Tracheal epithelial cell (primary cell): ENCODE results near the gene MED1. TPM values are rescaled to one million over a fixed set of nuclear protein-coding genes. Genes with fewer than 3 reads are reported as not detected.

Experiments used
- total RNA-seq: library from RNA; depleted of rRNA; stranded (reverse); fragments of >200 nt; gene quantifications from 2 replicates; pipeline ENCODE4 v1.2.1, GENCODE V29; 2014

MED1 gene, protein sequence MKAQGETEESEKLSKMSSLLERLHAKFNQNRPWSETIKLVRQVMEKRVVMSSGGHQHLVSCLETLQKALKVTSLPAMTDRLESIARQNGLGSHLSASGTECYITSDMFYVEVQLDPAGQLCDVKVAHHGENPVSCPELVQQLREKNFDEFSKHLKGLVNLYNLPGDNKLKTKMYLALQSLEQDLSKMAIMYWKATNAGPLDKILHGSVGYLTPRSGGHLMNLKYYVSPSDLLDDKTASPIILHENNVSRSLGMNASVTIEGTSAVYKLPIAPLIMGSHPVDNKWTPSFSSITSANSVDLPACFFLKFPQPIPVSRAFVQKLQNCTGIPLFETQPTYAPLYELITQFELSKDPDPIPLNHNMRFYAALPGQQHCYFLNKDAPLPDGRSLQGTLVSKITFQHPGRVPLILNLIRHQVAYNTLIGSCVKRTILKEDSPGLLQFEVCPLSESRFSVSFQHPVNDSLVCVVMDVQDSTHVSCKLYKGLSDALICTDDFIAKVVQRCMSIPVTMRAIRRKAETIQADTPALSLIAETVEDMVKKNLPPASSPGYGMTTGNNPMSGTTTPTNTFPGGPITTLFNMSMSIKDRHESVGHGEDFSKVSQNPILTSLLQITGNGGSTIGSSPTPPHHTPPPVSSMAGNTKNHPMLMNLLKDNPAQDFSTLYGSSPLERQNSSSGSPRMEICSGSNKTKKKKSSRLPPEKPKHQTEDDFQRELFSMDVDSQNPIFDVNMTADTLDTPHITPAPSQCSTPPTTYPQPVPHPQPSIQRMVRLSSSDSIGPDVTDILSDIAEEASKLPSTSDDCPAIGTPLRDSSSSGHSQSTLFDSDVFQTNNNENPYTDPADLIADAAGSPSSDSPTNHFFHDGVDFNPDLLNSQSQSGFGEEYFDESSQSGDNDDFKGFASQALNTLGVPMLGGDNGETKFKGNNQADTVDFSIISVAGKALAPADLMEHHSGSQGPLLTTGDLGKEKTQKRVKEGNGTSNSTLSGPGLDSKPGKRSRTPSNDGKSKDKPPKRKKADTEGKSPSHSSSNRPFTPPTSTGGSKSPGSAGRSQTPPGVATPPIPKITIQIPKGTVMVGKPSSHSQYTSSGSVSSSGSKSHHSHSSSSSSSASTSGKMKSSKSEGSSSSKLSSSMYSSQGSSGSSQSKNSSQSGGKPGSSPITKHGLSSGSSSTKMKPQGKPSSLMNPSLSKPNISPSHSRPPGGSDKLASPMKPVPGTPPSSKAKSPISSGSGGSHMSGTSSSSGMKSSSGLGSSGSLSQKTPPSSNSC (N-terminal part only)
- total RNA-seq: 15.4 and 19.6 TPM in 2 replicates

DNA sequence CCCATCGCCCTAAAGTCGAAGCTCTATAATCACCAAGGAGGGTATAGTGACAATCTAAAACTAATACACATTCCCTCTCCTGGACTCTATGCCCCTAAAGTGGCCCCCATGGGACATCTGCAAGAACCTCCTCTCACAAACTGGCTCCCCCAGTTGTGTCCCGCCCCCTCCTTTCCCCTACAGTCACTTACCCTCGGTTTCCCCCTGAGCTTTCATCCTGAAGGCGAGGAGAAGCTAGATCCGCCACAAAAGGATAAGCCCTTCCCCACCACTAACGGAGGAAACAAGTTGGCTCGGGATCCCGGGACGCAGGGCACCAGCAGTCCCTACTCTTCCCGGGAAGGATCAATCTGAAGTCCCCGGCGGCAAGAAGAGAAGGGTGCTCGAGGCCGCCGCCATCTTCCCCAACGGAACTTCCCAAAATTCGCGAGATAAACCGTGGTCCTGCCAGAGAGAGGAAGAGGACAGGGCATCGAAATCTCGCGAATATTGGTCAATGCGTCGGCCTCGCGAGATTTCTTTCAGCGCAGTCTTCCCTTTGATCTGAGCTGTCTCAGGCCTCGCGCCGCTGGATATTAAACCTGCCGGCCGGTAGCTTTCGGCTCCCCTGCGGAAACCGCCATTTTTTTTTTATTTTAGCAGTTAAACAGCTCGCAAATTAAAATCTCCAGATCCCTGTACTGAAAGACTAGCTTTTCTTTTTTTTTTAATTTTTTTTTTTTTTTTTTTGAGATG lies at the start of gene MED1:
TSS of gene MED1 (minus strand) at position 417 of the 735 bp plus-strand sequence. CDS start at position 216, 201 bp downstream.

DNA sequence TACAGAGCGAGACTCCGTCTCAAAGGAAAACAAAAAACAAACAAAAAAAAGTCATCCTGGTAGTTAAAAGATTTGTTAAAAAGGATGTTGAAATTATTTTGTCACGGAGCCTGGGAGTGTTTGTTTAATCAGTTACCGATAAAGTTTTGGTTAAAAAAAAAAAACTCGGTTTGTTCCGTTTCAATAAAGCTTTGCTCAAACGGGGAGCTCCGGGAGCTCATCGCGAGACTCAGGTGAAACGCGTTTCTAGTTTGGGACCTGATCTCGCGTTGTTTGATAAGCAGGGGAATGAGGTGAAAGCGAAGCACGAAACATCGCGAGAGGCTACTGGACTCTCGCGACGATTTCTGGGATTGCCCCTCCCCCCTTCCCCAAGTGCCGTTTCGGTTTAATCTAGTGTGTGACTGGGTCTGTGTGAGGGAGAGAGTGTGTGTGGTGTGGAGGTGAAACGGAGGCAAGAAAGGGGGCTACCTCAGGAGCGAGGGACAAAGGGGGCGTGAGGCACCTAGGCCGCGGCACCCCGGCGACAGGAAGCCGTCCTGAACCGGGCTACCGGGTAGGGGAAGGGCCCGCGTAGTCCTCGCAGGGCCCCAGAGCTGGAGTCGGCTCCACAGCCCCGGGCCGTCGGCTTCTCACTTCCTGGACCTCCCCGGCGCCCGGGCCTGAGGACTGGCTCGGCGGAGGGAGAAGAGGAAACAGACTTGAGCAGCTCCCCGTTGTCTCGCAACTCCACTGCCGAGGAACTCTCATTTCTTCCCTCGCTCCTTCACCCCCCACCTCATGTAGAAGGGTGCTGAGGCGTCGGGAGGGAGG lies 10.3 kb upstream of the MED1 start, which contains the start of gene CDK12:
TSS of gene CDK12 (plus strand) at position 374 of the 813 bp plus-strand sequence. CDS start 586 bp downstream, outside the sequence.

DNA sequence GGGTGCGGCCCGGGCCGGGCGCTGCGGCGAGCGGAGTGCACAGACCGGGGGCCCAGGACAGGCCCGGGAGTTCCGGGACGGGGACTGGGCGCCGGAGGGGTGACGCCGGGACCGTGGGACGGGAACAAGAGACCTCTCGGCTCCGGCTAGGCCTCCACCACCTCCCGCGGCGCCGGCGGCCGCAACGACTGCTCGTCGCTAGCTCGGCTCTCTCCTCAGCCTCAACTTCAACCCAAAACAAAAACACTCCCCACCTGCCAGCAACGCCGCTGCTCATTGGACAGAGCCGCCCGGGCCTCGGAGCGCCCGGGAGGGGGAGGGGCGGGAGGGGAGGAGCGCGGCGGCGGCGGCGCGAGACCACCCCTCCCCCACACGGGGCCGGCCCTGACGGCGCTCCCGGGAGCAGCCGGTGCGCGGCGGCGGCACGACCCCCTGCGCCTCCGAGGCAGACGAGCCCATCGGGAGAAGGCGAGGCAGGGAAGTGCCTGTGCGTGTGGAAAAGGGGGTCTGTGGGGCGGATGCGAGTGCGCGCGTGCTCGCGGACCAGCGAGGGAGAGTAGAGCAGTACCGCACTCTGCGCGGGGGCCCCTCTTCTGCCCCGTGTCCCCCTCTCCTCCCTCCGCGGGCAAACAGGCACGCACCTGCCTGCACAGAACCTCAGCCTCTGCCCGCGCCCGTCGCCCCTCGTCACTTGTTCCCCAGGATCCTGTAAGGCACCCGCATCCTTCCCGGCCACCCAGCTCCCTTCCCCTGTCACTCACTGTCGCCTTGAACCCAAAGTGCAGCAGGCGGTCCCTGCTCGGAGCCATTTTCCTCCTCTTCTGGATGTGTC lies 49.4 kb downstream of the MED1 start, which contains the start of gene FBXL20:
TSS of gene FBXL20 (minus strand) at position 215 of the 832 bp plus-strand sequence. CDS start 224 bp downstream, outside the sequence.

Other genes with a start within 250 kb of the MED1 start
- under 0.01 TPM in 1 of 2 replicates, not detected in the other for gene STAC2, start 225.3 kb downstream of the MED1 start, total RNA-seq
- 11.1 and 11.7 TPM in 2 replicates for gene FBXL20, start 49.6 kb downstream of the MED1 start, total RNA-seq
- 17.4 and 20.7 TPM in 2 replicates for gene CDK12, start 10.2 kb upstream of the MED1 start, total RNA-seq
- not detected in 2 replicates for gene NEUROD2, start 156.7 kb upstream of the MED1 start, total RNA-seq
- gene PPP1R1B, start 175.7 kb upstream of the MED1 start, total RNA-seq: under 0.01 and 0.43 TPM in 2 replicates
- gene STARD3, start 185.9 kb upstream of the MED1 start, total RNA-seq: 28.7 and 35.8 TPM in 2 replicates
- gene TCAP, start 214.1 kb upstream of the MED1 start, total RNA-seq: 0.21 TPM in 1 of 2 replicates, not detected in the other
- not detected in 2 replicates for gene PNMT, start 217.2 kb upstream of the MED1 start, total RNA-seq
- 9.6 and 11.5 TPM in 2 replicates for gene PGAP3, start 236.8 kb upstream of the MED1 start, total RNA-seq
- gene ERBB2, start 248.8 kb upstream of the MED1 start, total RNA-seq: 36.6 and 51.4 TPM in 2 replicates